ENCODE measurements around the gene DLGAP4. TPM values are rescaled to one million over a fixed set of nuclear protein-coding genes. Genes with fewer than 3 reads are reported as not detected.

The DLGAP4 gene
- total and polyA plus RNA-seq, 12 donors: 34.0 to 74.4 (median 55.6) TPM

- no peak for ATAC-seq
- 96% methylated on average over 23 of the region's 23 CpGs for WGBS, 2 donors
- intact Hi-C loops (cut with DNase I): loop anchor here in 4 of 10 donors (5.0 to 10.0 kb wide), 3 partner anchors 157 to 447 kb away; no protein-coding TSS in a partner anchor
- no peak for DNase-seq
- H3K27ac ChIP-seq: no peak overlapping the region
- H3K27me3 ChIP-seq: peaks cover 0 to 15% (median 13%) of the 10 kb centered on the region in 7 donors
- H3K36me3 ChIP-seq: no peaks in the 10 kb centered on the region
- peaks cover 0 to 9% (median 3%) of the 10 kb centered on the region in 9 donors for H3K4me1 ChIP-seq
- no peaks in the 10 kb centered on the region for H3K9me3 ChIP-seq
- H3K4me3 ChIP-seq: no peak overlapping the region
- no peak for TF ChIP-seq CTCF (IDR thresholded peaks at IDR 0.05)
Measured at GRCh38 chr20:36432096-36432495, 126.0 kb downstream of the DLGAP4 start.

GRCh38 chr20:36434383-36434782, 128.2 kb downstream of the DLGAP4 start:
- ATAC-seq (no peak), DNase-seq (no peak)
- H3K27ac ChIP-seq: no peak overlapping the region
- H3K27me3 ChIP-seq: peaks cover 0 to 25% (median 21%) of the 10 kb centered on the region in 7 donors
- 68 to 78% methylated on average over 2 of the region's 2 CpGs for WGBS, 2 donors
- intact Hi-C loops (cut with DNase I): loop anchor here in 4 of 10 donors (5.0 to 10.0 kb wide), 3 partner anchors 160 to 450 kb away; no protein-coding TSS in a partner anchor
- peaks cover 0 to 12% (median 3%) of the 10 kb centered on the region in 9 donors for H3K4me1 ChIP-seq
- H3K36me3 ChIP-seq: no peaks in the 10 kb centered on the region
- no peak overlapping the region for H3K4me3 ChIP-seq
- no peaks in the 10 kb centered on the region for H3K9me3 ChIP-seq
- no peak for TF ChIP-seq CTCF (IDR thresholded peaks at IDR 0.05)

- TF ChIP-seq CTCF (IDR thresholded peaks at IDR 0.05): no peak
- Histone ChIP-seq H3K9me3 (no peaks in the 10 kb centered on the region), H3K27me3 (peaks cover 0 to 28% (median 21%) of the 10 kb centered on the region in 7 donors), H3K36me3 (no peaks in the 10 kb centered on the region), H3K4me3 (no peak overlapping the region), H3K27ac (no peak overlapping the region), H3K4me1 (peaks cover 0 to 14% (median 3%) of the 10 kb centered on the region in 9 donors)
- no peak for ATAC-seq
- DNase-seq: no peak
- intact Hi-C loops (cut with DNase I): loop anchor here in 8 of 10 donors (5.0 to 10.0 kb wide), 7 partner anchors 160 to 450 kb away; no protein-coding TSS in a partner anchor
- 87 to 89% methylated on average over 7 of the region's 7 CpGs for WGBS, 2 donors
Measured at GRCh38 chr20:36435124-36435523, 129.0 kb downstream of the DLGAP4 start.

- Histone ChIP-seq H3K36me3 (no peaks in the 10 kb centered on the region), H3K27ac (no peak overlapping the region), H3K9me3 (no peaks in the 10 kb centered on the region), H3K4me3 (peak overlapping the region; percentile 7 to 50 (median 38)), H3K4me1 (peaks cover 0 to 14% (median 3%) of the 10 kb centered on the region in 9 donors), H3K27me3 (peaks cover 0 to 28% (median 21%) of the 10 kb centered on the region in 7 donors)
- WGBS, 2 donors: 28 to 29% methylated on average over 56 of the region's 56 CpGs
- intact Hi-C loops (cut with DNase I): loop anchor here in 8 of 10 donors (5.0 to 10.0 kb wide), 7 partner anchors 161 to 451 kb away; no protein-coding TSS in a partner anchor
- DNase-seq (peak; percentile 51 to 78), ATAC-seq (peak; percentile 40 to 77 (median 59))
- TF ChIP-seq CTCF (IDR thresholded peaks at IDR 0.05): no peak
Measured at GRCh38 chr20:36435592-36436541, 129.7 kb downstream of the DLGAP4 start.

Data from heart right ventricle (tissue), 16 donors.